Progenitor cell of endocrine pancreas (in vitro differentiated cells): ENCODE results near the gene KLHL17. TPM values are rescaled to one million over a fixed set of nuclear protein-coding genes. Genes with fewer than 3 reads are reported as not detected.

ENCODE experiments used
- DNase-seq: peaks from one replicate; pipeline ENCODE4 v3.0.0; 2021; ENCODE audit warnings: low spot score; ENCODE audit not compliant: unreplicated experiment
- H3K27ac Mint-ChIP-seq: 2 replicates; pipeline ENCODE4 v1.8.0; 2021; ENCODE audit warnings: mild to moderate bottlenecking, moderate library complexity, mixed read lengths
- H3K27me3 Mint-ChIP-seq: 2 replicates; pipeline ENCODE4 v1.8.0; 2021; ENCODE audit warnings: mixed read lengths
- H3K36me3 Mint-ChIP-seq: 2 replicates; pipeline ENCODE4 v1.8.0; 2022; ENCODE audit warnings: mixed read lengths; ENCODE audit not compliant: insufficient read depth
- H3K4me1 Mint-ChIP-seq: 2 replicates; pipeline ENCODE4 v1.8.0; 2021; ENCODE audit warnings: low read depth, mixed read lengths
- H3K4me3 Mint-ChIP-seq: 2 replicates; pipeline ENCODE4 v1.8.0; 2021; ENCODE audit warnings: low read depth, mild to moderate bottlenecking, moderate library complexity, mixed read lengths
- H3K9me3 Mint-ChIP-seq: 2 replicates; pipeline ENCODE4 v1.8.0; 2021; ENCODE audit warnings: low read depth, mixed read lengths
- CTCF ChIP-seq: fragments of 200-600 bp; sonication (generic); IDR thresholded peaks from one replicate; pipeline ENCODE4 v1.5.0; 2021; ENCODE audit warnings: antibody characterized with exemption, mild to moderate bottlenecking; ENCODE audit not compliant: unreplicated experiment
- total RNA-seq: library from RNA; stranded (reverse); gene quantifications from 2 replicates; pipeline ENCODE4 v1.2.1, GENCODE V29; 2021

Gene KLHL17
- total RNA-seq, 1 donor from 2014 or later: 45.3 TPM

GRCh38 chr1:966704-967300, 6.4 kb downstream of the KLHL17 start:
- no peak for DNase-seq

GRCh38 chr1:967466-968343, 7.3 kb downstream of the KLHL17 start:
- Mint-ChIP-seq H3K4me1 (no peaks in the 10 kb centered on the region), H3K9me3 (no peaks in the 10 kb centered on the region), H3K4me3 (no peak overlapping the region), H3K27ac (no peak overlapping the region), H3K36me3 (peaks cover 1% of the 10 kb centered on the region), H3K27me3 (peaks cover 25% of the 10 kb centered on the region)
- no peak for DNase-seq
- TF ChIP-seq CTCF: no peak

More at GRCh38 chr1:966704-967300, 6.4 kb downstream of the KLHL17 start:
- no peak overlapping the region for H3K27ac Mint-ChIP-seq
- H3K4me3 Mint-ChIP-seq: peak overlapping the region; percentile 60
- no peaks in the 10 kb centered on the region for H3K4me1 Mint-ChIP-seq
- peaks cover 1% of the 10 kb centered on the region for H3K36me3 Mint-ChIP-seq
- H3K27me3 Mint-ChIP-seq: peaks cover 25% of the 10 kb centered on the region
- TF ChIP-seq CTCF: no peak
- H3K9me3 Mint-ChIP-seq: no peaks in the 10 kb centered on the region

- Mint-ChIP-seq H3K4me1 (no peaks in the 10 kb centered on the region), H3K27me3 (peaks cover 28% of the 10 kb centered on the region), H3K27ac (no peak overlapping the region), H3K36me3 (peaks cover 1% of the 10 kb centered on the region), H3K4me3 (no peak overlapping the region), H3K9me3 (no peaks in the 10 kb centered on the region)
- no peak for TF ChIP-seq CTCF
- DNase-seq: no peak
Measured at GRCh38 chr1:969260-969855, 9.0 kb downstream of the KLHL17 start.

- Mint-ChIP-seq H3K9me3 (no peaks in the 10 kb centered on the region), H3K36me3 (no peaks in the 10 kb centered on the region), H3K4me3 (no peak overlapping the region), H3K4me1 (no peaks in the 10 kb centered on the region), H3K27ac (no peak overlapping the region), H3K27me3 (peaks cover 32% of the 10 kb centered on the region)
- TF ChIP-seq CTCF: no peak
- no peak for DNase-seq
Measured at GRCh38 chr1:970242-970972, 10.0 kb downstream of the KLHL17 start.
